K562 (cell line): ENCODE data around the gene HRC. TPM values are rescaled to one million over a fixed set of nuclear protein-coding genes. Genes with fewer than 3 reads are reported as not detected.
A peak's percentile ranks its signal among the peaks of the same experiment; 100 is the strongest.

Source experiments
- CEBPG ChIP-seq, 3 experiments: fragments of 200-800 bp in 1 of 3; sonication (Bioruptor generic) in 1 of 3; sonication (generic) in 1 of 3; formaldehyde crosslinking in 1 of 3; IDR thresholded peaks in 2 of 3; conservative IDR thresholded peaks in 1 of 3; 2 replicates each; pipeline versions ENCODE4 v1.6.1 to v1.8.0; 2016 to 2022; ENCODE audit warnings: missing compliant biosample characterization in 2 of 3, missing genetic modification characterization in 2 of 3, mild to moderate bottlenecking in 1 of 3, missing genetic modification reagents in 1 of 3
- EGR1 ChIP-seq: fragments of 450-650 bp; conservative IDR thresholded peaks from 2 replicates; pipeline ENCODE4 v1.6.1; 2017; ENCODE audit warnings: mild to moderate bottlenecking
- GTF2E2 ChIP-seq: fragments of 200-800 bp; sonication (Bioruptor generic); IDR thresholded peaks from 2 replicates; pipeline ENCODE4 v1.6.1; 2016; ENCODE audit warnings: missing genetic modification characterization, missing compliant biosample characterization
- JUND ChIP-seq, 2 experiments: IDR thresholded peaks; 2 replicates in 1 of 2; 3 replicates in 1 of 2; pipeline ENCODE4 v1.6.1; 2011; ENCODE audit warnings: borderline replicate concordance in 2 of 2, low read depth in 2 of 2, low read length in 2 of 2, improper control_type of control experiment in 1 of 2, missing biosample characterization in 1 of 2, missing genetic modification characterization in 1 of 2, missing genetic modification reagents in 1 of 2
- LARP7 ChIP-seq: fragments of 450-650 bp; IDR thresholded peaks from 2 replicates; pipeline ENCODE4 v1.6.1; 2016
- MAFK ChIP-seq: IDR thresholded peaks from 2 replicates; pipeline ENCODE4 v1.6.1; 2011; ENCODE audit warnings: low read length, improper control_type of control experiment
- MBD2 ChIP-seq: sonication (generic); IDR thresholded peaks from 2 replicates; pipeline ENCODE4 v1.6.1; 2016; ENCODE audit warnings: low read depth, borderline replicate concordance
- MYBL2 ChIP-seq, 2 experiments: fragments of 450-650 bp in 1 of 2; sonication (generic) in 1 of 2; formaldehyde crosslinking in 1 of 2; IDR thresholded peaks; 2 replicates each; pipeline versions ENCODE4 v1.6.1 to v1.8.1; 2017 to 2022; ENCODE audit warnings: borderline replicate concordance in 1 of 2, inconsistent platforms in 1 of 2, low read depth in 1 of 2, mild to moderate bottlenecking in 1 of 2, missing genetic modification reagents in 1 of 2, moderate library complexity in 1 of 2
- POLR2H ChIP-seq: IDR thresholded peaks from 2 replicates; pipeline ENCODE4 v1.6.1; 2016; ENCODE audit warnings: missing genetic modification characterization, low read depth, mild to moderate bottlenecking, control low read depth, missing compliant biosample characterization, moderate library complexity
- RBFOX2 ChIP-seq: fragments of 200-400 bp; formaldehyde crosslinking; IDR thresholded peaks from 2 replicates; pipeline ENCODE4 v1.6.1; 2017; ENCODE audit warnings: low read depth, mild to moderate bottlenecking, low read length, moderate library complexity
- RBM25 ChIP-seq: fragments of 200-400 bp; formaldehyde crosslinking; IDR thresholded peaks from 2 replicates; pipeline ENCODE4 v1.6.1; 2018; ENCODE audit warnings: low read length, low read depth, moderate library complexity; ENCODE audit not compliant: severe bottlenecking
- SMAD3 ChIP-seq: fragments of 450-650 bp; formaldehyde crosslinking; conservative IDR thresholded peaks from 2 replicates; pipeline ENCODE4 v1.4.0; 2020; ENCODE audit warnings: mild to moderate bottlenecking
- SOX6 ChIP-seq: fragments of 450-650 bp; IDR thresholded peaks from 2 replicates; pipeline ENCODE4 v1.6.1; 2014; ENCODE audit warnings: mild to moderate bottlenecking
- polyA plus RNA-seq, 8 experiments: library from polyadenylated mRNA; depleted of rRNA in 4 of 8; stranded (reverse) in 5 of 8; unstranded in 3 of 8; fragments of >200 nt; fragmentation: Nextera tagmentation in 2 of 8; fragmentation: Illumina TruSeq in 1 of 8; extraction: Ambion mirVana in 2 of 8; extraction: Trizol in 1 of 8; gene quantifications; 2 replicates each; pipeline versions ENCODE4 v1.2.1 to v1.2.3, GENCODE V29; 2011 to 2014; ENCODE audit warnings: inconsistent platforms in 1 of 8, missing spikeins in 1 of 8
- total RNA-seq, 7 experiments: library from RNA; depleted of rRNA in 6 of 7; stranded (reverse); fragments of >200 nt in 6 of 7; fragmentation: Illumina TruSeq in 2 of 7; extraction: Trizol in 2 of 7; gene quantifications; 2 replicates each; pipeline versions ENCODE4 v1.2.1 to v1.2.3, GENCODE V29; 2011 to 2021; ENCODE audit warnings: low replicate concordance in 1 of 7
- TF ChIP-seq, protein P1 (sequence below): fragments of 250-450 bp; sonication (Bioruptor Pico); IDR thresholded peaks from 2 replicates; pipeline ENCODE4 v1.8.0; 2022; ENCODE audit warnings: inconsistent platforms, mild to moderate bottlenecking, moderate library complexity, borderline replicate concordance
- TF ChIP-seq, protein P2 (sequence below): fragments of 250-450 bp; sonication (Bioruptor Pico); IDR thresholded peaks from 2 replicates; pipeline ENCODE4 v1.8.0; 2021; ENCODE audit warnings: mild to moderate bottlenecking, moderate library complexity
- TF ChIP-seq, protein P3 (sequence below): sonication (generic); formaldehyde crosslinking; IDR thresholded peaks from 2 replicates; pipeline ENCODE4 v1.8.0; 2023; ENCODE audit warnings: mild to moderate bottlenecking, missing genetic modification reagents
- TF ChIP-seq, protein P4 (sequence below): fragments of 450-650 bp; IDR thresholded peaks from 2 replicates; pipeline ENCODE4 v1.6.1; 2016; ENCODE audit warnings: missing biosample characterization, missing genetic modification characterization

HRC gene
- total and polyA plus RNA-seq, 9 of the 15 experiments (the other 6 are each of a cell fraction or from before 2014, with no cell fraction given), result 0.66 to 18.7 (median 13.1) TPM

DNA sequence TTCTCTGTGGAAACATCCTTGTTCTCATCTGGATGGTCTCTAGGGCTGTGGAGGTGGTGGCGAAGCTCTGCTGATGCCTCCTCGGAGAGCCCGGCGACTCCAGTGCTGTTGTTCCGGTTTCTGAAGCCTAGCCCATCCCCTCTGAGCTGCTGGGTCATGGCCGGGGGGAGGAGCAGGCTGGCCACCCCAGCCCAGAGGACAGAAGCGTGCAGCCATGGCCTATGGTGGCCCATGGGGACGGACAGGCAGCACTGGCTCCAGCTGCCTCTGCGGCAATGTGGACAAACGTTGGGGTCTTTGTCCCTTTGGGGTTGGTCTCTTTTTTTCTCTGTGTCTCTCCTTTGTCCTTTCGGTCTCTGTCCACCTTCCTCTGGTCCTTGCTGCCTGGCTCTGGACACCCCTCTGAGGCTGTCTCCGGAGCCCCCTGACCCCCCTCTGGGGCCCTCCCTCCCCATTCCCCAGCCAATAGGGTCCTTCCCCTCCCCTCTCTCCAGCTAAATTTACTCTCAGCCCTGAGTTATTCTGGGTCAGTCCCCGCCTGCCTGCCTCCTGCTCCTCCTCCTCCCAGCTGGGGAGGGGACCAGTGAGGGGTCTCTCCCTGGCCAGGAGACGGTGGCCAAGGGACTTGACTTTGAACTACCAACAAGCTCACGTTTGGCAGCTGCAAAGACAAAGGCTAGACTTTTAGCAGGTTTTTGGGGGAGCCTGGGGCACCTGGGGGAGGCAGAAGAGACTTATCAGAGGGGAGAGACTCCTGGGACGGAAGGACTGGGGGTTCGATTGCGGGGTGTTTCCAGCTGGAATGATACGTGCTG is at the start of gene HRC (continued):
- TF ChIP-seq MYBL2 (IDR thresholded peaks at IDR 0.05; ENCODE audit: low read depth) (no peak), MYBL2 (CRISPR knock-in tag; IDR thresholded peaks at IDR 0.05; ENCODE audit: borderline replicate concordance) (no peak), LARP7 (0 out of 2 replicates have a peak, but pooled peaks have one; percentile 11), MAFK (peak; percentile 50; the same call in 1 of the 2 replicates), GTF2E2 (tag) (peak; percentile 21; the same call in 1 of the 2 replicates), SOX6 (peak; percentile 12; the same call in 1 of the 2 replicates), MBD2 (peak; percentile 62; the same call in 1 of the 2 replicates), EGR1 (0 out of 2 replicates have a peak, but pooled peaks have one; percentile 3), RBM25 (no peak), CEBPG (CRISPR knock-in tag; IDR thresholded peaks at IDR 0.05) (no peak), CEBPG (tag; conservative IDR thresholded peaks at IDR 0.05 in 1 of 2, IDR thresholded peaks at IDR 0.05 in 1 of 2) (no peak), RBFOX2 (peak; percentile 91), POLR2H (tag) (peak; percentile 52; the same call in 1 of the 2 replicates), JUND (IDR thresholded peaks at IDR 0.05; ENCODE audit: borderline replicate concordance, low read depth, low read length) (peak; percentile 61), JUND (tag; IDR thresholded peaks at IDR 0.05; ENCODE audit: borderline replicate concordance, low read depth, low read length) (no peak; the same call in 2 of the 3 replicates), SMAD3 (CRISPR knock-in tag) (no peak)
- TF ChIP-seq, protein P1, sequence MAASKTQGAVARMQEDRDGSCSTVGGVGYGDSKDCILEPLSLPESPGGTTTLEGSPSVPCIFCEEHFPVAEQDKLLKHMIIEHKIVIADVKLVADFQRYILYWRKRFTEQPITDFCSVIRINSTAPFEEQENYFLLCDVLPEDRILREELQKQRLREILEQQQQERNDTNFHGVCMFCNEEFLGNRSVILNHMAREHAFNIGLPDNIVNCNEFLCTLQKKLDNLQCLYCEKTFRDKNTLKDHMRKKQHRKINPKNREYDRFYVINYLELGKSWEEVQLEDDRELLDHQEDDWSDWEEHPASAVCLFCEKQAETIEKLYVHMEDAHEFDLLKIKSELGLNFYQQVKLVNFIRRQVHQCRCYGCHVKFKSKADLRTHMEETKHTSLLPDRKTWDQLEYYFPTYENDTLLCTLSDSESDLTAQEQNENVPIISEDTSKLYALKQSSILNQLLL, result no peak
- TF ChIP-seq, protein P2, sequence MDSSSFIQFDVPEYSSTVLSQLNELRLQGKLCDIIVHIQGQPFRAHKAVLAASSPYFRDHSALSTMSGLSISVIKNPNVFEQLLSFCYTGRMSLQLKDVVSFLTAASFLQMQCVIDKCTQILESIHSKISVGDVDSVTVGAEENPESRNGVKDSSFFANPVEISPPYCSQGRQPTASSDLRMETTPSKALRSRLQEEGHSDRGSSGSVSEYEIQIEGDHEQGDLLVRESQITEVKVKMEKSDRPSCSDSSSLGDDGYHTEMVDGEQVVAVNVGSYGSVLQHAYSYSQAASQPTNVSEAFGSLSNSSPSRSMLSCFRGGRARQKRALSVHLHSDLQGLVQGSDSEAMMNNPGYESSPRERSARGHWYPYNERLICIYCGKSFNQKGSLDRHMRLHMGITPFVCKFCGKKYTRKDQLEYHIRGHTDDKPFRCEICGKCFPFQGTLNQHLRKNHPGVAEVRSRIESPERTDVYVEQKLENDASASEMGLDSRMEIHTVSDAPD (CRISPR knock-in tag), result no peak
- TF ChIP-seq, protein P3, sequence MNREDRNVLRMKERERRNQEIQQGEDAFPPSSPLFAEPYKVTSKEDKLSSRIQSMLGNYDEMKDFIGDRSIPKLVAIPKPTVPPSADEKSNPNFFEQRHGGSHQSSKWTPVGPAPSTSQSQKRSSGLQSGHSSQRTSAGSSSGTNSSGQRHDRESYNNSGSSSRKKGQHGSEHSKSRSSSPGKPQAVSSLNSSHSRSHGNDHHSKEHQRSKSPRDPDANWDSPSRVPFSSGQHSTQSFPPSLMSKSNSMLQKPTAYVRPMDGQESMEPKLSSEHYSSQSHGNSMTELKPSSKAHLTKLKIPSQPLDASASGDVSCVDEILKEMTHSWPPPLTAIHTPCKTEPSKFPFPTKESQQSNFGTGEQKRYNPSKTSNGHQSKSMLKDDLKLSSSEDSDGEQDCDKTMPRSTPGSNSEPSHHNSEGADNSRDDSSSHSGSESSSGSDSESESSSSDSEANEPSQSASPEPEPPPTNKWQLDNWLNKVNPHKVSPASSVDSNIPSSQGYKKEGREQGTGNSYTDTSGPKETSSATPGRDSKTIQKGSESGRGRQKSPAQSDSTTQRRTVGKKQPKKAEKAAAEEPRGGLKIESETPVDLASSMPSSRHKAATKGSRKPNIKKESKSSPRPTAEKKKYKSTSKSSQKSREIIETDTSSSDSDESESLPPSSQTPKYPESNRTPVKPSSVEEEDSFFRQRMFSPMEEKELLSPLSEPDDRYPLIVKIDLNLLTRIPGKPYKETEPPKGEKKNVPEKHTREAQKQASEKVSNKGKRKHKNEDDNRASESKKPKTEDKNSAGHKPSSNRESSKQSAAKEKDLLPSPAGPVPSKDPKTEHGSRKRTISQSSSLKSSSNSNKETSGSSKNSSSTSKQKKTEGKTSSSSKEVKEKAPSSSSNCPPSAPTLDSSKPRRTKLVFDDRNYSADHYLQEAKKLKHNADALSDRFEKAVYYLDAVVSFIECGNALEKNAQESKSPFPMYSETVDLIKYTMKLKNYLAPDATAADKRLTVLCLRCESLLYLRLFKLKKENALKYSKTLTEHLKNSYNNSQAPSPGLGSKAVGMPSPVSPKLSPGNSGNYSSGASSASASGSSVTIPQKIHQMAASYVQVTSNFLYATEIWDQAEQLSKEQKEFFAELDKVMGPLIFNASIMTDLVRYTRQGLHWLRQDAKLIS (CRISPR knock-in tag), result 0 out of 2 replicates have a peak, but pooled peaks have one; percentile 30
- TF ChIP-seq, protein P4, sequence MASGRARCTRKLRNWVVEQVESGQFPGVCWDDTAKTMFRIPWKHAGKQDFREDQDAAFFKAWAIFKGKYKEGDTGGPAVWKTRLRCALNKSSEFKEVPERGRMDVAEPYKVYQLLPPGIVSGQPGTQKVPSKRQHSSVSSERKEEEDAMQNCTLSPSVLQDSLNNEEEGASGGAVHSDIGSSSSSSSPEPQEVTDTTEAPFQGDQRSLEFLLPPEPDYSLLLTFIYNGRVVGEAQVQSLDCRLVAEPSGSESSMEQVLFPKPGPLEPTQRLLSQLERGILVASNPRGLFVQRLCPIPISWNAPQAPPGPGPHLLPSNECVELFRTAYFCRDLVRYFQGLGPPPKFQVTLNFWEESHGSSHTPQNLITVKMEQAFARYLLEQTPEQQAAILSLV (tag), result 0 out of 2 replicates have a peak, but pooled peaks have one; percentile 34
